GM18861 (cell line): ENCODE measurements around the gene ATP6V1B1.

ENCODE experiments used
- ATAC-seq: cut with Tn5 transposase; IDR thresholded peaks from one replicate; pipeline ENCODE4 v1.9.1; 2021; ENCODE audit not compliant: unreplicated experiment

ATP6V1B1 gene

GRCh38 chr2:70901227-70902066, 34.3 kb upstream of the ATP6V1B1 start:
- ATAC-seq: no peak

DNA sequence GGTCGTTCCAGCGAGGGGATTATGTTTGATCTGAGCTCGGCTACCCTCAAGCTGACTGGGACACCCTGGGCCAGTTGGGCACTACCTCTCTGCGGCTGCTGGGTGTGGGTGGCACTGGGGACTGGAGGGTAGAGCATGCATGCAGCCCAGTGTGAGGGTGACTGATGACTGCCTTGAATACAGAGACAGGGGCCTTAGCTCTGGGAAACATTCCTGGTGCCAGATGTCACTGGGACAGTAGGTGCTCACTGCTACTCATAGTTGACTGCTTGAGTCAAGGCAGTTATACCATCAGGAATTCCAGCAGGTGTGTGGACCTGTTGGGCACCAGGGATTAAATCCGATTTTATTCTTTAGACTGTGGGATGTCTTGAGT, 33.6 kb upstream of the ATP6V1B1 start:
- ATAC-seq: no peak

DNA sequence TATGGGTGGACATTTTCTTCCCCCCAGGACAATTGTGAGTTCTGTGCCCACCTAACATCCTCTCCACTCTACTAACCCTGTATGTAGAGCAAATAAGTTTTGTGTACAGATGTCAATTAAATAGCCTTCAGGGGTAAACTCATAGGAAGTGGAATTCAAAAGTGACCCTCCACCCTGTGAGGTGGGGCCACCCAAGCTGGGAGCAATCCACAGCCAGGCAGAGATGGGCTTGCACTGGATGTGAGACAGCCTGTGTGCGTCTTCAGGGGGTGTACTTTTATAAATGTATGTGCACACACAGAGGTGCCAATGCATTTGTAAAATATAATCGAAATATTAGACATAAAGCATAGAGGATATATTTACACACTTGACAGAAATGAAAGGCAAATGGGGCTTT, 33.1 kb upstream of the ATP6V1B1 start:
- ATAC-seq: no peak

GRCh38 chr2:70903171-70903570, 32.5 kb upstream of the ATP6V1B1 start:
- ATAC-seq: no peak

DNA sequence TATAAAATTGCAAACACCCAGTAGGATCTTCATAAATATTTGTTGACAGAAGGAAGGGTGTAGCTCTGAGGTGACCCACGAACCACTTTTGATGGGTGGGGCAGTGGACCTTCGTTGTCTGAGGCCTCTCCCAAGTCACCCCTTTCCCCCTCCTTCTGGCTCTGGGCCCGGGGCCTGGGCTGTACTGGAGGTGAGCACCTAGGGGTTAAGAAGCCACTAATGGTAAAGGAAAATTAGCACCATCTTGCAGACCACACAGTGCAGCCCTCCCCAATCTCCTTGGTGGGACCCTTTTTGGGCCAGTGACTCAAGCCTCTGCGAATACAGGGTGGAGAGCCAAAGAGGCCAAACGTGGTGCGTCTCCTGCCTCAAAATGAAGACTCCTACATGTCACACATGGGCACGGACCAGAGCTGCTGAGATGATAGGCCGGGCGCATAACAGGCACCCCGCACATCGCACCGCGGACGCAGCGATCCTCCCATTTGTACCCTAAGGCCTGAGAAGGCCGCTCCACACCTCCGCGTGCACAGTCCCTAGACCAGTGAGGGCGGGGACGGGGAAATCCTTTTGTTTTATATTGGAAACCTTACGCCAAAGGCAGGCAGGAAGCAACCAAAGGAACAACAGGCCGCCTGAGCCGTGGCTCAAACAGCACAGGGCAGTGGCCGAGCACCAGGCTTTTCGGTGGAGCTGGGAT, 31.9 kb upstream of the ATP6V1B1 start:
- no peak for ATAC-seq

- ATAC-seq: no peak
Observed at GRCh38 chr2:70904371-70905216, 31.1 kb upstream of the ATP6V1B1 start.

DNA sequence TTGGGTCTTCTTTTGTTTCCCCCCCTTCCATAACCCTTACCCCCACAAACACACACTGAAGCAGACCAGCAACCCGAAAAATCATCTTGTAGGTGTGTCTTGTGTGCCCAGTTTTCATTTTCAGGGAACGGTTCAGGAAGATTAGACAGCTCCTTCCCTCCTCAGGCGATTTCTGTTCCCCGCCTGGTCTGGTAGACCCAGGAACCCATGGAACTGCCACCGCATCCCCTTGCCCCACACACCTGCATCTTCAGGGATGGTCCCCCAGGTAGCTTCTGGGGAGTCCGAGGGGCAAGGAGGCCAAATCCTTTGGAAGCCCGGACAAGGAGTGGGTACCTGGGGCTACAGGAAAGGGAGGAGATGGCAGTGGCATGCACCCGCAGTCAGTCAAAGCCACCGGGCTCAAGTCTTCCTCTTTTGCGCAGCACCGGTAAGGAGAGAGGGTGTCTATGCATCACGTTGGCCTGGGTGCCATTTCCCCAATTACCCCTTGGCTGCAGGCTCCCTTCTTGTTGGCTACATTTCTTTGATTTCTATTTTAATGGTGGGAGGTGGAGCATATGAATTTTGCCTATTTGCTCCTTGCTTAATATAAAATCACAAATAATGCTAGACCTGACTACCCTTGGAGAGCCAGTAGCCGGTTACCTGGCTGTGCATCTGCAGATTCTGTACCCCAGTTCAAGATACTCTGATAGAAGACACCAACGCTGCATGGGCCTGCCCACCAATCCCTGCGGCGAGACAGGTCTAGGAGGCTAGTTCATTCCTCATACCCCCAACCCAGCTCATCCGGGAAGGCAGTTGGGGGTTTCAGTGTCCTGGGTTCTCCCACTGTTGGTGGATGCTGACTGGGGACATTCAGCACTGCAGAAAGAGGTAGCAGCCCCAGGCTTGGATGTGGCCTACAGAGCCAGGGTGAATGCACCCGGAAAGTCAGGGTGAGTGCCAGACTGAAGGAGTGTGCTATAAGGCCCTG, 30.0 kb upstream of the ATP6V1B1 start:
- no peak for ATAC-seq

DNA sequence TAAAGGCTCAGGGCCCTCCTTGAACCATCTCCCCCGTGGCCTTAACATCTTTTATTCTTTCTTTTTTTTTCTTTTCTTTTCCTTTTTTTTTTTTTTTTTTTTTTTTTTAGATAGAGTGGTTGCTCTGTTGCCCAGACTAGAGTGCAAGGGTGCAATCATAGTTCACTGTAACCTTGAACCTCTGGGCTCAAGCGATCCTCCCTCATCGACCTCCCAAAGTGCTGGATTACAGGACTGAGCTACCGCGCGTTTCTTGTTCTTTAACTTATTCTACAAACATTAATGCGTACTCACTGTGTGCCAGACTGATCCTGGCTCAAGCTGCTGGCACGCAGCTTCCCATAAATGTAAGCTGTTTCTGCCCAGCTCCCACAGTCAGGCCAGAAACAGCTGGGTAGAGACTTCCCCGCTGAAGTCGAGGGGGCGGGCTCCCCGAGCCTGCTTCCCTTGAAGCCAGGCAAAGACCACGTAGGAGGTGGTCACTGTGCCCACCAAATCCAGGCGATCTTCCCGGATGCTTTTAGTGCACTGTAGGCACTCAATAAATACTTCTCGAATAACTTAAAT, 29.2 kb upstream of the ATP6V1B1 start:
- no peak for ATAC-seq

DNA sequence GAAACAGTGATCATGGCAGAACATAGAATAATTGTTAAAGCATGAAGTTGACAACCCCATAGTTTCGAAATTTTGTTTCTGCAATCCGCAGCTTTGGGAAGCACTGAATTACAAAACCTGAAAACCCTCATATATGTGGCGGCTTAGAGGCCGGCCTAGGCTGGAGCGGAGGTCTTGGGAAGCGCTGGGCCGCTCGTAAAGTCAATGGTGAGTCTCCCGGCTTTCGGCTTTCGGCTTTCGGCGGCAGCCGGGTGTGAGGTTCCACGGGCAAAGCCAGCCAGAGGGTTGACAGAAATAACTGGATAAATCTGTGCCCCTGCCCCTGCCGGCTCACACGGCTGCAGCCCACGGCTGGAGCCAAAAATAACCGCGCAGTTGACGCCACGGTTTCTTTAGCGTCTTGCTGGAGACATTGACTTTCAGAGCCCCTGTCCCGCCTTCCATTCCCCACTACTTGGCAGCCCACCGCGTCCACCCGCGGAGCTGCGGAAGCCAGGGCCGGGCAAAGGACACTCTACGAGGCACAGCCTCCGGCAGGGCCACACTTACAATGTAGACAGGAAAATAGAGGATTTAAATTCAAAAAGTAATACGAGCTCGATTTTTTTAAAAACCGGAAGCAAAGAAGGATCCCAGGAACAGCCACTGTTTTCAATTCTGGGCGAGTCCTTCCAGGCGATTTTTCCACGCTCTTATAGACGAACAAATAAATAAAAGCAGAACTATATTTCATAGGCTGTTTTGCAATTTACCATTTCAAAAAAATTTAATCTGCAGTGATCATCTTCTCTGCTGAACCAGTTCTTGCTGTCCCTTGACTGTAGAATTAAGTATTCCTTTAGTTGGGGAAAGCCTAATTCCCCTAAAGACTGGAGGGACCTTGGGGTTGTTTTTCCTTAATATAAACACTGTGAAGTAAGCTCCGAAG, 28.3 kb upstream of the ATP6V1B1 start:
- no peak for ATAC-seq

DNA sequence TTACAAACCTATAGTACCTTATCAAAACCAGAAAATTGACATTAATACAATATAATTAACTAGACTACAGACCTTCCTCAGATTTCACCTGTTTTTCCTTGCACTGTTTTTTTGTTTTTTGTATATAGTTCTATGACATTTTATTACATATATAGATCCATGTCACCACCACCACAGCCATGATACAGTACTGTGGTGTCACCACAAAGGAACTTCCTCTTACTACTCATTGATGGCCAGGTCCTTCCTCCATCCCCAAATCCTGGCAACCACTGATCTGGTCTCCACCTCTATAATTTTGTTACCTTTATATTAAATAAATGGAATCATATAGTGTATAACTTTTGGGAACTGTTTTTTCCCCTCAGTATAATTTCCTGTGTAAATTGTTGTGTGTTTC, 19.4 kb upstream of the ATP6V1B1 start:
- ATAC-seq: no peak

DNA sequence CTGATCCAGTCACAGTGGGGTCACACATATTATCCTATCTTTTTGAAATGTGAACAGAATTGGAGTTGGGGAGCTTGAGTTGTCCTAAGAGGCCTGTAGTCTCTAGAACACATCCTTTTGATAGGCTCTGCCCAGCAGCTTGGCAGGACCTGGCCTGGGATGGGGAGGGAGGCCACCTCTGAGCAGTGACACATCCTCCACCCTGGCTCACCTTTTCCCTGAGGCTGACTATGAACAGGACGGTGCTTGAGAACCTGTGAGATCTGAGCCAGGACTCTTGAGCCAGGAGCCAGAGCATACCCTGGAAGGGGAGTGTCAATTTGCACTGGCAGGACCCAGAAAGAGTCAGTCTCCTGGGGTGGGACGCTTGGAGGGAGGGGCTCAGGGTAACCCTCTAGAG, 17.7 kb upstream of the ATP6V1B1 start:
- ATAC-seq: no peak

GRCh38 chr2:70919672-70920366, 15.9 kb upstream of the ATP6V1B1 start:
- ATAC-seq: no peak

GRCh38 chr2:70920367-70920715, 15.4 kb upstream of the ATP6V1B1 start:
- ATAC-seq: no peak

DNA sequence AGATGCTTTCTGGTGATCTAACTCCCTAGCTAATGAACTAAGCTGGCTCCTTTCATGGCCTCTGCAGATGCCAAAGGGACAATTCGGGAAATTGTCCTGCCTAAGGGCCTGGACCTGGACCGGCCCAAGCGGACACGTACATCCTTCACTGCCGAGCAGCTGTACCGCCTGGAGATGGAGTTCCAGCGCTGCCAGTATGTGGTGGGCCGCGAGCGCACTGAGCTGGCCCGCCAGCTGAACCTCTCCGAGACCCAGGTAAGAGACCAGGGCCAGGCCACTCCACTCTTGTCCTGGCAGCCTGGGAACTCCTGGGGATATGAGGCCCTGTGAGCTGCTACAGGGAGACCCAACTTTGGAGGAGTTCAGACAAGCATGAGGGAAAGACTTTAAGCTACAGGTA, 14.7 kb upstream of the ATP6V1B1 start:
- no peak for ATAC-seq

GRCh38 chr2:70921839-70922234, 13.9 kb upstream of the ATP6V1B1 start:
- ATAC-seq: no peak

DNA sequence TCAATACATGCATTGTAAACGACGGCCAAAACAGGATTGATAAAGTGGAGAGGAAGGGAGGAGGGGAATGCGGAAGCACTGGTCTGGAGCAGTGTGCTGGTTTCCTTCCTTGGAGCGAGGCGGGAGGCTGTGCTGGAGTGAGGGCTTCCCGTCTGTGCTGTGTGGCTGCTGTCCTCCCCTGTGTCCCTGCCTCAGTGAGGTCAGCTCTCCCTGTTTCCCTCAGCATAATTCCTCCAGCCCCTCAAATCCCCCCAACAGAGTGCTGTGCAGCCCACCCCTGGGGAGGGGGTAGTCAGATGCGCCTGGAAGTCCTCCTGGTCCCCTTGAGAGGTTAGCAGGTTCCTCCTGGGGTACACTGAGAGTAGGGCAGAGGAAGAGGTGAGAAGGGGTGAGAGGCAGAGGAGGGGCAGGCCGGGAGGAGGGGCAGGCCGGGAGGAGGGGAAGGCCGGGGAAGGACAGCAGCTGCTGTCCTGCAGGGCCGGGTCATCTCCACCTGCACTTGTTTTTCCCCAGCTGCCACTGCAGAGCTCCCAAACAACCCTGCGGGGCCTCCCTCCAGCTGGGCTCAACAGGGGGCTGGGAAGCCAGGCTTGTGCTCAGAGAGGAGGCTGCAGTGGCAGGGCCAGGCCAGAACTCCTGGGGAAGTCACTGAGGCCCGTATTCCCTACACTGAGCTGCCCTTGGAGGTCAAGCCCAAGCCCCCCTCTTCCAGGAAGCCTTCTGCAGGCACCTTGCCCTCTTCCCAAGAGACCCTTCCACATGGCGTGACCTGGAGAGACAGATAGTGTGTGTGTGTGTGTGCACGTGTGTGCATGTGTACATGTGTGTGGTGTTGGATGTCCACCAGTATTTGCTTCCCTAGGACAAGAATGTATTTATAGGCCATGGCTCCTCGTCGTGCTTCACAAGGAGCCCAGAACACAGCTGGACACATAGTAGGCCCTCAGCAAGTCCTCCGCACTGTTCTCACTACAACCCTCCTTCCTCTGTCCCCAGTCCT, 13.2 kb upstream of the ATP6V1B1 start:
- ATAC-seq: no peak

DNA sequence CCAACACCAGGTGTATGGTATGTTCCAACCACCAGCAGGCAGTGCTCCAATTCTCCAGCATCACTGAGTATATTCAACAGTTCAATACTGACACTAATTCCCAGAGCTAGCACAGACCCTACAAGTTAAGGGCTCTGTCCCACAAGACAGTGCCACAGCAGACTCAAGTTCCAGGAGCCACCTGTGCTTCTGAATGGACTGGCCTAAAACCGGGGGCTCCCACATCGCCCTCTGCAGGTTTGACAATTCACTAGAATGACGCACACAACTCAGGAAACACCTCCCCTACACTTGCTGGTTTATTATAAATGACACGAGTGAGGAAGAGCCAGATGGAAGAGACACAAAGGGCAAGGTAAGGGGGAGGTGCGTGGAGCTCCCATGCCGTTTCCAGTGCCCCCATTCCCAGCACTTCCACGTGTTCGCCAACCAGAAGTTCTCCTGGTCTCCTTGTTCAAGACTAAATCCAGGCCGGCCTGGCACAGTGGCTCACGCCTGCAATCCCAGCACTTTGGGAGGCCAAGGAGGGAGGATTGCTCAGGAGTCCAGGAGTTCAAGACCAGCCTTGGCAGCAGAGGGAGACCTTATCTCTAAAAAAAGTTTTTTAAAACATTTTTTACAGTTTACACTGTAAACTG, 12.2 kb upstream of the ATP6V1B1 start:
- no peak for ATAC-seq
